ENCODE data around the gene FOXD3.

DNA sequence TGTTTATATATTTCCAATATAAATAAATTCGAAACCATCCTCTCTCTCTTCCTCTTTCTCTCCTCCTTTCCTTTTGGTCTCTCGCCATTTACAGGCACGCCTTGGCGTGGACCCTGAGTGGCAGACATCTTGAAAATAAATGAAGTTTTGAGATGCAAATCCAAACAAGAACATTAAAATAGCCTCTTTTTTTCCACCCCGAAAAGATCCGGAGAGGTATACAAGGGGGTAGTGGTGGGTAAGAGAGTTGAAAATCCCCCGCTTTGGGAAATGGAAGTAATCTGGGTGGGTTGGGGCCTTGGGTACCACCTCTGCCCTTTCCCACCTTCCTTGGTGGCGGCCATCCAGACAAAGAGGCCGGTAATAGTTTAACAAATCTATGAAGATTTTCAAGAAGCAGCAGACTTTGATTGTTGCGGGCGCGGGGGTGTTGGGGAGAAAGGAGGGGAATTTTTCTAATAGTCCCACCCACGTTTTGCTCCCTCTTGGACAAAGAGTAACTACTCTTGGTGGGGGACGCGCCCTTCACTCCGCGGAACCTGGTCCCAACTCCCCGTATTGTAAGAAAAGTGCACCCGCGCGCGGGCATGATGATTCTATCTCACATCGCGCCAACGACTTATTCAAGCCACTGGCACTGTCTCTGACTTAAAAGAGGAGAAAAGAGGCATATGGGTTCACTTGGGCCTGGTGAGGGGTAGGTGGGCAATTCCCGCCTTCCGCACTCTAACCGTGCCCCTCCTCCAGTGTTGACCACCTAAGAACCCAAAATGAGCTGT lies 4.0 kb upstream of the FOXD3 start:
- TF ChIP-seq CTCF (IDR thresholded peaks at IDR 0.05) (no peak), POLR2AphosphoS5 (IDR thresholded peaks at IDR 0.05) (no peak), POLR2A (IDR thresholded peaks at IDR 0.05; ENCODE audit: low read depth) (no peak), EP300 (IDR thresholded peaks at IDR 0.05) (no peak)

Data from esophagus muscularis mucosa (tissue), 4 donors.